Prostate gland (tissue), 2 donors: Measurements from ENCODE around the gene ATP23. TPM values are rescaled to one million over a fixed set of nuclear protein-coding genes. Genes with fewer than 3 reads are reported as not detected.

ENCODE experiments used
- DNase-seq: peaks from one replicate; pipeline ENCODE4 v3.0.0-alpha.2; 2019; ENCODE audit warnings: low spot score
- H3K27ac ChIP-seq, 2 donors: fragments of 200-600 bp; sonication (generic); 2 replicates each; pipeline ENCODE4 v1.5.1; 2017 to 2019
- H3K27me3 ChIP-seq: fragments of 200-600 bp; sonication (generic); replicated peaks from 2 replicates; pipeline ENCODE4 v1.5.1; 2019; ENCODE audit not compliant: insufficient read depth
- H3K36me3 ChIP-seq, 2 donors: fragments of 200-600 bp; sonication (generic); 1 replicate in 1 of 2; 2 replicates in 1 of 2; pipeline versions ENCODE4 v1.5.1 to v1.8.1; 2017 to 2019
- H3K4me1 ChIP-seq: fragments of 200-600 bp; sonication (generic); replicated peaks from 2 replicates; pipeline ENCODE4 v1.5.1; 2019
- H3K4me3 ChIP-seq, 2 donors: fragments of 200-600 bp; sonication (generic); 2 replicates each; pipeline ENCODE4 v1.5.1; 2017 to 2019
- H3K9me3 ChIP-seq: fragments of 200-600 bp; sonication (generic); 2 replicates; pipeline ENCODE4 v1.5.1; 2017
- CTCF ChIP-seq, 4 experiments: fragments of 200-600 bp in 2 of 4; fragments of 450-650 bp in 2 of 4; sonication (generic) in 2 of 4; IDR thresholded peaks; 1 replicate in 3 of 4; 2 replicates in 1 of 4; pipeline ENCODE4 v1.5.1; 2016 to 2019; ENCODE audit warnings: antibody characterized with exemption in 4 of 4, mild to moderate bottlenecking in 2 of 4, moderate library complexity in 2 of 4
- POLR2A ChIP-seq: fragments of 450-650 bp; IDR thresholded peaks from one replicate; pipeline ENCODE4 v1.6.1; 2016; ENCODE audit warnings: antibody characterized with exemption, mild to moderate bottlenecking
- POLR2AphosphoS5 ChIP-seq: sonication (generic); formaldehyde crosslinking; IDR thresholded peaks from one replicate; pipeline ENCODE4 v1.6.1; 2017; ENCODE audit warnings: antibody characterized with exemption
- WGBS: methylation state at CpG from one replicate; pipeline ENCODE4 v1.1.5; 2018; 5-methylcytosine and 5-hydroxymethylcytosine counted together
- intact Hi-C: fragments of 100-400 bp; cut with DNase I; formaldehyde crosslinking; loops from one replicate; pipeline ENCODE4 v1.14.2; 2022
- total RNA-seq, 2 donors: library from RNA; depleted of rRNA; stranded (reverse); fragments of >200 nt; gene quantifications; one replicate each; pipeline ENCODE4 v1.1.0, GENCODE V29; 2016

ATP23 gene
- total RNA-seq, 2 donors from 2014 or later, result 8.0 to 15.0 TPM

- Histone ChIP-seq H3K4me3 (no peak overlapping the region), H3K4me1 (no peaks in the 10 kb centered on the region), H3K9me3 (no peaks in the 10 kb centered on the region), H3K36me3 (no peaks in the 10 kb centered on the region), H3K27ac (no peak overlapping the region), H3K27me3 (no peaks in the 10 kb centered on the region)
- WGBS, result 93% methylated on average over 16 of the region's 16 CpGs
- no peak for DNase-seq
- intact Hi-C loops, result loop anchor here (5.0 to 10.0 kb wide), 3 partner anchors 360 to 1180 kb away; no protein-coding TSS in a partner anchor
- TF ChIP-seq POLR2AphosphoS5 (no peak), CTCF (IDR thresholded peaks at IDR 0.05) (no peak), POLR2A (no peak)
Measured at GRCh38 chr12:57984629-57985151, 43.3 kb downstream of the ATP23 start.

- H3K9me3 ChIP-seq, result no peaks in the 10 kb centered on the region
- no peaks in the 10 kb centered on the region for H3K4me1 ChIP-seq
- H3K27me3 ChIP-seq, result no peaks in the 10 kb centered on the region
- intact Hi-C loops, result loop anchor here (10.0 kb wide), 2 partner anchors 359 to 1179 kb away; no protein-coding TSS in a partner anchor
- no peak overlapping the region for H3K27ac ChIP-seq
- no peak for DNase-seq
- no peak overlapping the region for H3K4me3 ChIP-seq
- H3K36me3 ChIP-seq, result no peaks in the 10 kb centered on the region
- TF ChIP-seq POLR2A (no peak), CTCF (IDR thresholded peaks at IDR 0.05) (no peak), POLR2AphosphoS5 (no peak)
Measured at GRCh38 chr12:57985685-57986084, 44.3 kb downstream of the ATP23 start.

GRCh38 chr12:57989838-57990237 lies 48.5 kb downstream of the ATP23 start:
- intact Hi-C loops, result loop anchor here (10.0 kb wide), 2 partner anchors 355 to 1175 kb away; no protein-coding TSS in a partner anchor

GRCh38 chr12:57990241-57990883 lies 49.0 kb downstream of the ATP23 start:
- no peaks in the 10 kb centered on the region for H3K36me3 ChIP-seq
- WGBS, result 99% methylated on average over 6 of the region's 6 CpGs

More at GRCh38 chr12:57989838-57990237, 48.5 kb downstream of the ATP23 start:
- Histone ChIP-seq H3K4me3 (no peak overlapping the region), H3K4me1 (no peaks in the 10 kb centered on the region), H3K27ac (no peak overlapping the region), H3K9me3 (no peaks in the 10 kb centered on the region), H3K27me3 (no peaks in the 10 kb centered on the region), H3K36me3 (no peaks in the 10 kb centered on the region)
- no peak for DNase-seq
- TF ChIP-seq POLR2A (no peak), CTCF (IDR thresholded peaks at IDR 0.05) (no peak), POLR2AphosphoS5 (no peak)

More at GRCh38 chr12:57990241-57990883, 49.0 kb downstream of the ATP23 start:
- TF ChIP-seq POLR2A (no peak), POLR2AphosphoS5 (no peak), CTCF (IDR thresholded peaks at IDR 0.05) (no peak)
- H3K27ac ChIP-seq, result no peak overlapping the region
- intact Hi-C loops, result no loop called here
- no peak overlapping the region for H3K4me3 ChIP-seq
- no peaks in the 10 kb centered on the region for H3K9me3 ChIP-seq
- H3K27me3 ChIP-seq, result no peaks in the 10 kb centered on the region
- DNase-seq, result no peak
- H3K4me1 ChIP-seq, result no peaks in the 10 kb centered on the region
